HEK293 (cell line): Measurements from ENCODE around the gene MRTFA.

Source experiments
- CTCF ChIP-seq: fragments of 450-650 bp; formaldehyde crosslinking; IDR thresholded peaks from 2 replicates; pipeline ENCODE4 v1.5.1; 2016; ENCODE audit warnings: missing biosample characterization, missing genetic modification characterization
- ZNF146 ChIP-seq: fragments of 450-650 bp; formaldehyde crosslinking; IDR thresholded peaks from 2 replicates; pipeline ENCODE4 v1.5.1; 2016; ENCODE audit warnings: missing biosample characterization, missing genetic modification characterization
- ZNF16 ChIP-seq: fragments of 450-650 bp; formaldehyde crosslinking; IDR thresholded peaks from 2 replicates; pipeline ENCODE4 v1.5.1; 2016; ENCODE audit warnings: low read depth, missing biosample characterization, missing genetic modification characterization
- ZNF394 ChIP-seq: fragments of 450-650 bp; formaldehyde crosslinking; IDR thresholded peaks from 2 replicates; pipeline ENCODE4 v1.5.1; 2016; ENCODE audit warnings: missing biosample characterization, missing genetic modification characterization, mild to moderate bottlenecking, moderate library complexity, borderline replicate concordance
- ZNF660 ChIP-seq: fragments of 450-650 bp; IDR thresholded peaks from 2 replicates; pipeline ENCODE4 v1.5.1; 2018; ENCODE audit warnings: missing biosample characterization, mild to moderate bottlenecking, missing genetic modification characterization
- TF ChIP-seq, protein P1 (sequence below): IDR thresholded peaks from 2 replicates; pipeline ENCODE4 v1.6.1; 2011; ENCODE audit warnings: mild to moderate bottlenecking, low read depth, low read length, borderline replicate concordance
- TF ChIP-seq, protein P2 (sequence below): fragments of 450-650 bp; formaldehyde crosslinking; IDR thresholded peaks from 2 replicates; pipeline ENCODE4 v1.5.1; 2016; ENCODE audit warnings: missing biosample characterization, missing genetic modification characterization

- TF ChIP-seq CTCF (no peak), ZNF16 (tag by site-specific recombination) (no peak), ZNF660 (tag by site-specific recombination) (no peak), ZNF146 (tag by site-specific recombination) (no peak), ZNF394 (no peak)
- TF ChIP-seq, protein P1, sequence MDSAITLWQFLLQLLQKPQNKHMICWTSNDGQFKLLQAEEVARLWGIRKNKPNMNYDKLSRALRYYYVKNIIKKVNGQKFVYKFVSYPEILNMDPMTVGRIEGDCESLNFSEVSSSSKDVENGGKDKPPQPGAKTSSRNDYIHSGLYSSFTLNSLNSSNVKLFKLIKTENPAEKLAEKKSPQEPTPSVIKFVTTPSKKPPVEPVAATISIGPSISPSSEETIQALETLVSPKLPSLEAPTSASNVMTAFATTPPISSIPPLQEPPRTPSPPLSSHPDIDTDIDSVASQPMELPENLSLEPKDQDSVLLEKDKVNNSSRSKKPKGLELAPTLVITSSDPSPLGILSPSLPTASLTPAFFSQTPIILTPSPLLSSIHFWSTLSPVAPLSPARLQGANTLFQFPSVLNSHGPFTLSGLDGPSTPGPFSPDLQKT: no peak
- TF ChIP-seq, protein P2, sequence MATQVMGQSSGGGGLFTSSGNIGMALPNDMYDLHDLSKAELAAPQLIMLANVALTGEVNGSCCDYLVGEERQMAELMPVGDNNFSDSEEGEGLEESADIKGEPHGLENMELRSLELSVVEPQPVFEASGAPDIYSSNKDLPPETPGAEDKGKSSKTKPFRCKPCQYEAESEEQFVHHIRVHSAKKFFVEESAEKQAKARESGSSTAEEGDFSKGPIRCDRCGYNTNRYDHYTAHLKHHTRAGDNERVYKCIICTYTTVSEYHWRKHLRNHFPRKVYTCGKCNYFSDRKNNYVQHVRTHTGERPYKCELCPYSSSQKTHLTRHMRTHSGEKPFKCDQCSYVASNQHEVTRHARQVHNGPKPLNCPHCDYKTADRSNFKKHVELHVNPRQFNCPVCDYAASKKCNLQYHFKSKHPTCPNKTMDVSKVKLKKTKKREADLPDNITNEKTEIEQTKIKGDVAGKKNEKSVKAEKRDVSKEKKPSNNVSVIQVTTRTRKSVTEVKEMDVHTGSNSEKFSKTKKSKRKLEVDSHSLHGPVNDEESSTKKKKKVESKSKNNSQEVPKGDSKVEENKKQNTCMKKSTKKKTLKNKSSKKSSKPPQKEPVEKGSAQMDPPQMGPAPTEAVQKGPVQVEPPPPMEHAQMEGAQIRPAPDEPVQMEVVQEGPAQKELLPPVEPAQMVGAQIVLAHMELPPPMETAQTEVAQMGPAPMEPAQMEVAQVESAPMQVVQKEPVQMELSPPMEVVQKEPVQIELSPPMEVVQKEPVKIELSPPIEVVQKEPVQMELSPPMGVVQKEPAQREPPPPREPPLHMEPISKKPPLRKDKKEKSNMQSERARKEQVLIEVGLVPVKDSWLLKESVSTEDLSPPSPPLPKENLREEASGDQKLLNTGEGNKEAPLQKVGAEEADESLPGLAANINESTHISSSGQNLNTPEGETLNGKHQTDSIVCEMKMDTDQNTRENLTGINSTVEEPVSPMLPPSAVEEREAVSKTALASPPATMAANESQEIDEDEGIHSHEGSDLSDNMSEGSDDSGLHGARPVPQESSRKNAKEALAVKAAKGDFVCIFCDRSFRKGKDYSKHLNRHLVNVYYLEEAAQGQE: no peak
Measured at GRCh38 chr22:40519284-40519947, 117.1 kb downstream of the MRTFA start.
